Thyroid gland (tissue), 4 donors: ENCODE data around the gene STAC2. TPM values are rescaled to one million over a fixed set of nuclear protein-coding genes. Genes with fewer than 3 reads are reported as not detected.

ENCODE experiments used
- DNase-seq, 2 donors: peaks; one replicate each; pipeline ENCODE4 v3.0.0-alpha.2; 2019
- H3K27ac ChIP-seq, 3 donors: fragments of 200-600 bp; sonication (generic); 1 replicate in 2 of 3; 2 replicates in 1 of 3; pipeline ENCODE4 v1.5.1; 2016 to 2019; ENCODE audit warnings: mild to moderate bottlenecking in 1 of 3, moderate library complexity in 1 of 3
- H3K27me3 ChIP-seq: fragments of 200-600 bp; sonication (generic); one replicate; pipeline ENCODE4 v1.5.1; 2019
- H3K36me3 ChIP-seq, 2 donors: fragments of 200-600 bp; sonication (generic); one replicate each; pipeline ENCODE4 v1.5.1; 2016 to 2019
- H3K4me1 ChIP-seq, 2 donors: fragments of 200-600 bp; sonication (generic); one replicate each; pipeline ENCODE4 v1.5.1; 2017 to 2019
- H3K4me3 ChIP-seq, 3 donors: fragments of 200-600 bp; sonication (generic); replicated peaks in 1 of 3; 1 replicate in 2 of 3; 2 replicates in 1 of 3; pipeline ENCODE4 v1.5.1; 2016; ENCODE audit warnings: mild to moderate bottlenecking in 1 of 3
- H3K9me3 ChIP-seq: fragments of 200-600 bp; sonication (generic); one replicate; pipeline ENCODE4 v1.5.1; 2017
- POLR2A ChIP-seq, 2 donors: fragments of 450-650 bp; IDR thresholded peaks; one replicate each; pipeline ENCODE4 v1.6.1; 2017; ENCODE audit warnings: antibody characterized with exemption in 2 of 2, mild to moderate bottlenecking in 2 of 2, moderate library complexity in 1 of 2
- WGBS, 2 donors: methylation state at CpG; one replicate each; pipeline ENCODE4 v1.1.5; 2017; 5-methylcytosine and 5-hydroxymethylcytosine counted together
- intact Hi-C: fragments of 100-400 bp; cut with DNase I; formaldehyde crosslinking; loops from one replicate; pipeline ENCODE4 v1.15.1; 2023
- total RNA-seq, 4 donors: library from RNA; depleted of rRNA; stranded (reverse); fragments of >200 nt; gene quantifications; one replicate each; pipeline ENCODE4 v1.2.3, GENCODE V29; 2016
- TF ChIP-seq, protein P1 (sequence below), 6 experiments: fragments of 200-600 bp in 3 of 6; fragments of 450-650 bp in 3 of 6; sonication (generic) in 3 of 6; IDR thresholded peaks; one replicate each; pipeline ENCODE4 v1.5.1; 2016 to 2019; ENCODE audit warnings: antibody characterized with exemption in 6 of 6, mild to moderate bottlenecking in 2 of 6, inconsistent platforms in 1 of 6, moderate library complexity in 1 of 6

Gene STAC2
- total RNA-seq, 4 donors from 2014 or later: not detected

DNA sequence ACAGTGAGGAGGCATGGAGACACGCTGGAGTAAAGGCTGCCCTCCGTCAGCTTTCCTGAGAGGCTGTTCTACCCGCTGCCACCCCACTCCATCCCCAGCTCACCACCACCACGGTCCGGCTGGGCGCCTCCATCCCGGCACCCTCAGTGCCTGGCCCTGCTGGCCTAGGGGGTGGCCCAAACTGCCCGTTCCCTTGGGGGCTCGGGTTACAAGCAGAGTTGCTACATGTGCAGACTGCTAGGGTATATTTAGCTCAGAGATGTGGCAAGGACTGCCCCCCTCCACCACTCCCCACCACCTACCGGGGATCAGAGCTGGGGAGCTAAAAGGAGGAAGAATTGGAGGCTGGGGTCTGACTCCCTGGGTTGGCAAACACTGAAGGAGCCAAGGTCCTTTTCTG is 32.4 kb downstream of the STAC2 start:
- no peaks in the 10 kb centered on the region for H3K27me3 ChIP-seq
- H3K27ac ChIP-seq: no peak overlapping the region
- no peak overlapping the region for H3K4me3 ChIP-seq
- TF ChIP-seq, protein P1, sequence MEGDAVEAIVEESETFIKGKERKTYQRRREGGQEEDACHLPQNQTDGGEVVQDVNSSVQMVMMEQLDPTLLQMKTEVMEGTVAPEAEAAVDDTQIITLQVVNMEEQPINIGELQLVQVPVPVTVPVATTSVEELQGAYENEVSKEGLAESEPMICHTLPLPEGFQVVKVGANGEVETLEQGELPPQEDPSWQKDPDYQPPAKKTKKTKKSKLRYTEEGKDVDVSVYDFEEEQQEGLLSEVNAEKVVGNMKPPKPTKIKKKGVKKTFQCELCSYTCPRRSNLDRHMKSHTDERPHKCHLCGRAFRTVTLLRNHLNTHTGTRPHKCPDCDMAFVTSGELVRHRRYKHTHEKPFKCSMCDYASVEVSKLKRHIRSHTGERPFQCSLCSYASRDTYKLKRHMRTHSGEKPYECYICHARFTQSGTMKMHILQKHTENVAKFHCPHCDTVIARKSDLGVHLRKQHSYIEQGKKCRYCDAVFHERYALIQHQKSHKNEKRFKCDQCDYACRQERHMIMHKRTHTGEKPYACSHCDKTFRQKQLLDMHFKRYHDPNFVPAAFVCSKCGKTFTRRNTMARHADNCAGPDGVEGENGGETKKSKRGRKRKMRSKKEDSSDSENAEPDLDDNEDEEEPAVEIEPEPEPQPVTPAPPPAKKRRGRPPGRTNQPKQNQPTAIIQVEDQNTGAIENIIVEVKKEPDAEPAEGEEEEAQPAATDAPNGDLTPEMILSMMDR (IDR thresholded peaks at IDR 0.05): no peak
- no peak for TF ChIP-seq POLR2A (IDR thresholded peaks at IDR 0.05)
- no peaks in the 10 kb centered on the region for H3K9me3 ChIP-seq
- WGBS, 2 donors: 89 to 90% methylated on average over 5 to 10 of the region's 10 CpGs
- H3K4me1 ChIP-seq: peaks cover 27 to 29% of the 10 kb centered on the region in 2 donors
- intact Hi-C loops: no loop called here
- peaks cover 0 to 10% of the 10 kb centered on the region in 2 donors for H3K36me3 ChIP-seq
- no peak for DNase-seq

DNA sequence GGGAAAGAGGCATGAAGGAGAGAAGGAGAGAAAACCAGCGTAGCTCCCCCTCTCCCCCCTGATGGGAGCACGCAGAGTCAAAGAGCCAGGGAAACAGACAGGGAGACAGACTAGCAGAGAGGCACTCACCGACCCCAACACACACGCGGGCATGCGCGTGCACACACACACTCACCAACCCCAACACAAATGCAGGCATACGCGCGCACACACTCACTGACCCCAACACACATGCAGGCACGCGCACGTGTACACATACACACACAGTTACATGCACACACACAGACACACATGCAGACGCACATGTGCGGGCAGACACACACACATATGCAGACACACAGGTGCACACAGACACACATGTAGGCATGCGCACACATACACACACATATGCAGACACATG is 32.8 kb downstream of the STAC2 start:
- H3K27me3 ChIP-seq: no peaks in the 10 kb centered on the region
- intact Hi-C loops: no loop called here
- TF ChIP-seq, protein P1 (IDR thresholded peaks at IDR 0.05): no peak
- TF ChIP-seq POLR2A (IDR thresholded peaks at IDR 0.05): no peak
- no peaks in the 10 kb centered on the region for H3K9me3 ChIP-seq
- no peak overlapping the region for H3K27ac ChIP-seq
- H3K4me1 ChIP-seq: peaks cover 25% of the 10 kb centered on the region in 2 donors
- WGBS, 2 donors: 95% methylated on average over 16 of the region's 16 CpGs
- DNase-seq: no peak
- no peak overlapping the region for H3K4me3 ChIP-seq
- peaks cover 0 to 14% of the 10 kb centered on the region in 2 donors for H3K36me3 ChIP-seq

DNA sequence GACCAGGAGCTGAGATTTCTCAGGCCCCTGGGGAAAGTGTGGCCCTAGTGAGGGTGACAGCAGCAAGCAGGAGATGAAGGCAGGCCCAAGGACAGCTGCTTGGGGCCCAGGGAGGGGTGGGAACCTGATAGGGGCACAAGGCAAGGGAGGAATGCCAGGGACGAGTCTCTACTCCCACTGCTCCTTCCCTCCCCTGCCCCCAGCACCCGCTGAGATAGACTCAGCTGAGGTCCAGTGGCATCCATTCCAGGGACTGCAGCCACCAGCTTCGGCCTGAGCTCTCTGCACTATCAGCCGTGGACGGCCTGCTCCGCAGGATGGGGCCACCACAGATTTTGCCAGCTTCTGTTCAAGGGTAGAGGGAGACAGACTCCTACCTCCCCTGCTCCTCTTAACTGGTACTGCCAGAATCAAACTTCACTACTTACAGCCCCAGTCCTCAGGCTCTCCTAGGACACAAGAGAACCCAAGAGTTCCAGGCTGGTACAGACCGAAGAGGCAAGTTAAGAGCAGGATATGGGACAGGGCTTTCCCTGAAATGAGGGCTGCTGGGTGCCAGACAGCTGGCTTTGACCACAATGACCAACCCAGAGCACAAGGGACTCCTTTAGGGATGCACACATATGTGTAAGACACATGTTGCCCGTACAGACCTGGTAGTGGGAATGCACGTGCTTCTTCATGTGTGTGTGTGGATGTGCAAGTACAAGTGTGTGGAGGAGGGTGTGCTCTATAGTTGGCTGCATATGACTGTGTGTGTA is 33.8 kb downstream of the STAC2 start:
- Histone ChIP-seq H3K4me1 (peaks cover 19 to 22% of the 10 kb centered on the region in 2 donors), H3K27ac (no peak overlapping the region), H3K9me3 (no peaks in the 10 kb centered on the region), H3K4me3 (no peak overlapping the region), H3K36me3 (peaks cover 5 to 22% of the 10 kb centered on the region in 2 donors), H3K27me3 (no peaks in the 10 kb centered on the region)
- intact Hi-C loops: no loop called here
- 90 to 96% methylated on average over 6 to 9 of the region's 9 CpGs for WGBS, 2 donors
- TF ChIP-seq, protein P1 (IDR thresholded peaks at IDR 0.05): no peak
- TF ChIP-seq POLR2A (IDR thresholded peaks at IDR 0.05): no peak
- DNase-seq: no peak

DNA sequence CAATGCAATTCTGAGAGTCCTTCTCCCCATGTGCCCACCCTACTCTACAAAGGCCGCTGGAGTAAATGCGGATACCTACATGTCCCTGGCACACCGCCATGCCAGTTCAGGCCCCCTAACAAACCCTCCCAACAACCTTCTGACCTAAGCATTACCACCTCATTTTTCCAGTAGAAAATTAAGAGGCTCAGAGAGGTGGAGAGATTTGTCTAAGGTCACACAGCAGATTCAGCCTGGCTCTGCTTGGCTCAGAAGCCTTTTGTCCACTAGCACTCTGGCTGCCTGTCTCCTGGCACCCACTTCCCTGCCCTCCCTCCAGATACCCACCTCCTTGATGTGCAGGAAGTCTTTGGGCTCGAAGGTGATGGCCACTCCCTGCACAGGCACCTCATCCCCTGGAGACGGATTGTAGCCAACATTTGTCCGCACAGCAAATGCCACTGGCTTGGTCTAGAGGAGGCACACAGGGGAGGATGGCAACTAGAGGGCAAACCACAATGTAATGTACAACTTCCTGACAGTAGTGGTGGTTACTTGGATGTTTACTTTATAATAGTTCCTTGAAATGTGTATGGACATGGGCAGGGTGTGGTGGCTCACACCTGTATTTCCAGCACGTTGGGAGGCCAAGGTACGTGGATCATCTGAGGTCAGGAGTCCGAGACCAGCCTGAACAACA is 38.5 kb downstream of the STAC2 start:
- Histone ChIP-seq H3K4me3 (no peak overlapping the region), H3K27me3 (no peaks in the 10 kb centered on the region), H3K4me1 (no peaks in the 10 kb centered on the region), H3K9me3 (no peaks in the 10 kb centered on the region), H3K27ac (no peak overlapping the region), H3K36me3 (peaks cover 31 to 35% of the 10 kb centered on the region in 2 donors)
- TF ChIP-seq, protein P1 (IDR thresholded peaks at IDR 0.05): no peak
- no peak for TF ChIP-seq POLR2A (IDR thresholded peaks at IDR 0.05)
- WGBS, 2 donors: 95 to 97% methylated on average over 7 to 8 of the region's 9 CpGs
- intact Hi-C loops: no loop called here
- DNase-seq: no peak

DNA sequence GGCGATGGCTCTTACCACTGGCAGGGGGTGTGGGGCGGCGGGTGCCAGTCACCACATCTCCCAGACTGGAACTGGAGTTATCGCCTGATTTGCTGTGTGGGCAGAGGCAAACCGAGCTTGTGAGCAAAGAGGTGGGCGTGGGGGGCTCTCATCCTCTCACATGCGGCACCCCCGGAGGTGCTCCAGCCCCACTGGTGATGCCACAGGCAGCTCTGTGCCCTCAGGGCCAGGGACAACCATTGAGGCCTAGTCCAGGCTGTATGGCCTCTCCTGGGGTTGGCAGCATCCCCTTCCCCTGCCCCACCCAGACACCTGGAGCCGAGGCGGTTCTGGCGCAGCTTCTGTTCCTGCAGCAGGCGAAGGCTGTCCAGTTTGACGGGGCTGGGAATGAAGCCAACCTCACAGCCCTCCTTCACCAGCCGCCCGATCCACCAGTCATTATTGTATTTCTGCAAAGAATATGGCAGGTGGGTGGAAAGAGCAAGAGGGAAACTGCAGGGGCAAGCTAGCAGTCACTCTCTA is 39.2 kb downstream of the STAC2 start:
- Histone ChIP-seq H3K27me3 (no peaks in the 10 kb centered on the region), H3K36me3 (peaks cover 31 to 35% of the 10 kb centered on the region in 2 donors), H3K9me3 (no peaks in the 10 kb centered on the region), H3K27ac (no peak overlapping the region), H3K4me3 (no peak overlapping the region), H3K4me1 (no peaks in the 10 kb centered on the region)
- intact Hi-C loops: no loop called here
- WGBS, 2 donors: 94 to 95% methylated on average over 9 to 15 of the region's 15 CpGs
- no peak for TF ChIP-seq POLR2A (IDR thresholded peaks at IDR 0.05)
- TF ChIP-seq, protein P1 (IDR thresholded peaks at IDR 0.05): no peak
- no peak for DNase-seq
